ENCODE results near the gene DOCK8.
A peak's percentile ranks its signal among the peaks of the same experiment; 100 is the strongest.

Gene DOCK8

GRCh38 chr9:438961-439768, 224.5 kb downstream of the DOCK8 start:
- no peak overlapping the region for H3K4me3 ChIP-seq (replicated peaks; ENCODE audit: low read depth, low read length)
- no peak for DNase-seq (ENCODE audit: extremely low read depth, low read depth)
- no peak for TF ChIP-seq CTCF (IDR thresholded peaks at IDR 0.05; ENCODE audit: low read depth, low read length, missing control alignments)

- no peak for TF ChIP-seq CTCF (IDR thresholded peaks at IDR 0.05; ENCODE audit: low read depth, low read length, missing control alignments)
Measured at GRCh38 chr9:441126-441525, 226.5 kb downstream of the DOCK8 start.

GRCh38 chr9:444528-444927, 229.9 kb downstream of the DOCK8 start:
- DNase-seq (ENCODE audit: extremely low read depth, low read depth), result no peak
- no peak for TF ChIP-seq CTCF (IDR thresholded peaks at IDR 0.05; ENCODE audit: low read depth, low read length, missing control alignments)
- H3K4me3 ChIP-seq (replicated peaks; ENCODE audit: low read depth, low read length), result no peak overlapping the region

More at GRCh38 chr9:441126-441525, 226.5 kb downstream of the DOCK8 start:
- DNase-seq (ENCODE audit: extremely low read depth, low read depth), result no peak
- no peak overlapping the region for H3K4me3 ChIP-seq (replicated peaks; ENCODE audit: low read depth, low read length)

- TF ChIP-seq CTCF (IDR thresholded peaks at IDR 0.05; ENCODE audit: low read depth, low read length, missing control alignments), result no peak
- H3K4me3 ChIP-seq (replicated peaks; ENCODE audit: low read depth, low read length), result no peak overlapping the region
- DNase-seq (ENCODE audit: extremely low read depth, low read depth), result no peak
Measured at GRCh38 chr9:445033-445432, 230.4 kb downstream of the DOCK8 start.

- DNase-seq (ENCODE audit: extremely low read depth, low read depth), result no peak
- H3K4me3 ChIP-seq (replicated peaks; ENCODE audit: low read depth, low read length), result no peak overlapping the region
- no peak for TF ChIP-seq CTCF (IDR thresholded peaks at IDR 0.05; ENCODE audit: low read depth, low read length, missing control alignments)
Measured at GRCh38 chr9:446074-446699, 231.5 kb downstream of the DOCK8 start.

- TF ChIP-seq CTCF (IDR thresholded peaks at IDR 0.05; ENCODE audit: low read depth, low read length, missing control alignments), result no peak
- H3K4me3 ChIP-seq (replicated peaks; ENCODE audit: low read depth, low read length), result no peak overlapping the region
- DNase-seq (ENCODE audit: extremely low read depth, low read depth), result peak; percentile 10
Measured at GRCh38 chr9:447230-448025, 232.8 kb downstream of the DOCK8 start.
